ENCODE data around the gene KDM1A. TPM values are rescaled to one million over a fixed set of nuclear protein-coding genes. Genes with fewer than 3 reads are reported as not detected.

The KDM1A gene
- total and polyA plus RNA-seq, 9 of the 15 experiments (the other 6 are each of a cell fraction or from before 2014, with no cell fraction given): 59.2 to 181 (median 168) TPM

DNA sequence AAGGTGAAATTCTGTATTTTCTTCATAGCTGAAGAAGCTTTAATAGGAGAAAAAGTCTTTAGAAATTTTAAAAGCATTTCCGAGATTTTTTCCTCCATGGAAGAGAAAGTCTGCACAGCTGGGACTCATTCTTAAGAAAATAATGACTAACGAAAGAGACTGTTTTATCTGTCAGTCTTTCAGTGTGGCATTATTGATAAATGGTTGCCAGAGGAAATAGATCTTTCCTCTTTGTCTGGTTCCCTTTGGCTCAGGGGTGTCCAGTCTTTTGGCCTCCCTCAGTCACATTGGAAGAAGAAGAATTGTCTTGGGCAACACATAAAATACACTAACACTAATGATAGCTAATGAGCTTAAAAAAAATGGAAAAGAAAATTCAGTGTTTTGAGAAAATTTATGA lies 49.9 kb downstream of the KDM1A start (continued):
- TF ChIP-seq, protein P1, sequence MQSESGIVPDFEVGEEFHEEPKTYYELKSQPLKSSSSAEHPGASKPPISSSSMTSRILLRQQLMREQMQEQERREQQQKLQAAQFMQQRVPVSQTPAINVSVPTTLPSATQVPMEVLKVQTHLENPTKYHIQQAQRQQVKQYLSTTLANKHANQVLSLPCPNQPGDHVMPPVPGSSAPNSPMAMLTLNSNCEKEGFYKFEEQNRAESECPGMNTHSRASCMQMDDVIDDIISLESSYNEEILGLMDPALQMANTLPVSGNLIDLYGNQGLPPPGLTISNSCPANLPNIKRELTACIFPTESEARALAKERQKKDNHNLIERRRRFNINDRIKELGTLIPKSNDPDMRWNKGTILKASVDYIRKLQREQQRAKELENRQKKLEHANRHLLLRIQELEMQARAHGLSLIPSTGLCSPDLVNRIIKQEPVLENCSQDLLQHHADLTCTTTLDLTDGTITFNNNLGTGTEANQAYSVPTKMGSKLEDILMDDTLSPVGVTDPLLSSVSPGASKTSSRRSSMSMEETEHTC (IDR thresholded peaks at IDR 0.05): no peak
- TF ChIP-seq, protein P2, sequence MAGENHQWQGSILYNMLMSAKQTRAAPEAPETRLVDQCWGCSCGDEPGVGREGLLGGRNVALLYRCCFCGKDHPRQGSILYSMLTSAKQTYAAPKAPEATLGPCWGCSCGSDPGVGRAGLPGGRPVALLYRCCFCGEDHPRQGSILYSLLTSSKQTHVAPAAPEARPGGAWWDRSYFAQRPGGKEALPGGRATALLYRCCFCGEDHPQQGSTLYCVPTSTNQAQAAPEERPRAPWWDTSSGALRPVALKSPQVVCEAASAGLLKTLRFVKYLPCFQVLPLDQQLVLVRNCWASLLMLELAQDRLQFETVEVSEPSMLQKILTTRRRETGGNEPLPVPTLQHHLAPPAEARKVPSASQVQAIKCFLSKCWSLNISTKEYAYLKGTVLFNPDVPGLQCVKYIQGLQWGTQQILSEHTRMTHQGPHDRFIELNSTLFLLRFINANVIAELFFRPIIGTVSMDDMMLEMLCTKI (IDR thresholded peaks at IDR 0.05; ENCODE audit: partially characterized antibody): no peak
- TF ChIP-seq RBM22 (IDR thresholded peaks at IDR 0.05; ENCODE audit: low read depth, low read length, poor library complexity, severe bottlenecking) (no peak), GTF2F1 (IDR thresholded peaks at IDR 0.05; ENCODE audit: low read depth, low read length) (no peak)

DNA sequence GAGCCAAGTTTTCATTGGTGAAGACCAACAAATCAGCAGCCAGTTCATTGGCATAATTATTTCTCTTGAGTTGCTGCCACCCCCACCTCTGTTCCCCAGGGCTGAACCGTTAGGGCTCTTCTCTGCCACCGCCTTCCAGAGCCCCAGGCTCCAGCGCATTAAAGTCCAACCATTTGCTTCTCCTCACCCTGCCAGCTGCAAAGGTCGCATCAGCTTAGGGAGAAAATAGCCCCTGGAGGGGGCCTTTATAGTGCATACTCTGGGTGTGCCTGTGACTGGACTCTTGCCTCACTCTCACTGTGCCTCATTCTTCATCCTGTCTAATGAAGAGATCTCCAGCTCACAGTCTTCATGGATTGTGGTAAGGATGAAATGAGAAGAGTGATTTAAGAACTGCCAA lies 50.4 kb downstream of the KDM1A start:
- no peak overlapping the region for H2AFZ ChIP-seq (ENCODE audit: low read depth, low read length)
- ChIA-PET CTCF (ENCODE audit: low intra/inter-chr PET ratio) (no interaction called here), POLR2A (interaction anchor here (0.8 to 1.7 kb wide), 4 partner anchors 9 to 38 kb away, joined by 3 to 8 read pairs (median 4); no protein-coding TSS in a partner anchor)
- no peaks in the 10 kb centered on the region; the same call in 2 of the 3 replicates for H3K79me2 ChIP-seq (ENCODE audit: control insufficient read depth, insufficient read depth, low read length)
- H3K9ac ChIP-seq (ENCODE audit: insufficient read depth in 1 of 2, low read depth in 2 of 2, low read length in 2 of 2): no peak overlapping the region
- in situ Hi-C loops (cut with MboI) (no loop called here), intact Hi-C loops (cut with micrococcal nuclease) (no loop called here)
- no peaks in the 10 kb centered on the region for H3K9me3 ChIP-seq (replicated peaks; ENCODE audit: control insufficient read depth, insufficient read depth, low read depth, low read length)
- no TSS peak for BruUV-seq (replicated peaks)
- FAIRE-seq (no peak), DNase-seq (ENCODE audit: extremely low read depth in 1 of 4, low spot score in 3 of 4) (no peak), ATAC-seq (no peak)
- 99% methylated on average over 4 of the region's 4 CpGs for WGBS (ENCODE audit: insufficient coverage, low coverage, missing lambda C conversion rate)
- no peaks in the 10 kb centered on the region for H4K20me1 ChIP-seq (replicated peaks; ENCODE audit: control insufficient read depth, insufficient read depth, low read length)
- H3K36me3 ChIP-seq (ENCODE audit: control insufficient read depth, insufficient read depth, low read length): peaks cover 94% of the 10 kb centered on the region
- no peaks in the 10 kb centered on the region for H3K9me1 ChIP-seq (ENCODE audit: control insufficient read depth, insufficient read depth, low read length)
- no peaks in the 10 kb centered on the region for H3K27me3 ChIP-seq (ENCODE audit: control insufficient read depth in 2 of 2, insufficient read depth in 2 of 2, low read length in 2 of 2)
- no peak overlapping the region for H3K27ac ChIP-seq (ENCODE audit: extremely low read depth, low read depth, low read length)
- no peaks in the 10 kb centered on the region for H3K4me1 ChIP-seq (replicated peaks in 1 of 2; ENCODE audit: control insufficient read depth in 2 of 2, insufficient read depth in 2 of 2, low read length in 2 of 2)
- H3K4me2 ChIP-seq (ENCODE audit: insufficient read depth, low read length): no peak overlapping the region
- no peak overlapping the region for H3K4me3 ChIP-seq
- TF ChIP-seq BDP1 (IDR thresholded peaks at IDR 0.05; ENCODE audit: insufficient read depth, insufficient read length): no peak
- TF ChIP-seq MYNN (IDR thresholded peaks at IDR 0.05): no peak
- TF ChIP-seq MYNN (CRISPR knock-in tag; IDR thresholded peaks at IDR 0.05): no peak
- TF ChIP-seq E2F3 (CRISPR knock-in tag; IDR thresholded peaks at IDR 0.05): no peak
- TF ChIP-seq ZKSCAN8 (CRISPR knock-in tag; IDR thresholded peaks at IDR 0.05): no peak
- no peak for TF ChIP-seq ZNF41 (CRISPR knock-in tag; conservative IDR thresholded peaks at IDR 0.05)
- TF ChIP-seq ZNF696 (CRISPR knock-in tag; conservative IDR thresholded peaks at IDR 0.05): no peak
- no peak for TF ChIP-seq TAF7 (tag; IDR thresholded peaks at IDR 0.05)
- no peak for TF ChIP-seq ZNF184 (CRISPR knock-in tag; IDR thresholded peaks at IDR 0.05)
- TF ChIP-seq, protein P3, sequence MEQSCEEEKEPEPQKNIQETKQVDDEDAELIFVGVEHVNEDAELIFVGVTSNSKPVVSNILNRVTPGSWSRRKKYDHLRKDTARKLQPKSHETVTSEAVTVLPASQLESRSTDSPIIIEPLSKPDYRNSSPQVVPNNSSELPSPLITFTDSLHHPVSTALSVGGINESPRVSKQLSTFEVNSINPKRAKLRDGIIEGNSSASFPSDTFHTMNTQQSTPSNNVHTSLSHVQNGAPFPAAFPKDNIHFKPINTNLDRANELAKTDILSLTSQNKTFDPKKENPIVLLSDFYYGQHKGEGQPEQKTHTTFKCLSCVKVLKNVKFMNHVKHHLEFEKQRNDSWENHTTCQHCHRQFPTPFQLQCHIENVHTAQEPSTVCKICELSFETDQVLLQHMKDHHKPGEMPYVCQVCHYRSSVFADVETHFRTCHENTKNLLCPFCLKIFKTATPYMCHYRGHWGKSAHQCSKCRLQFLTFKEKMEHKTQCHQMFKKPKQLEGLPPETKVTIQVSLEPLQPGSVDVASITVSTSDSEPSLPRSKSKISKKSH (CRISPR knock-in tag; IDR thresholded peaks at IDR 0.05): no peak
- no peak for TF ChIP-seq RB1 (IDR thresholded peaks at IDR 0.05; ENCODE audit: low read depth)
- TF ChIP-seq OTX1 (CRISPR knock-in tag; IDR thresholded peaks at IDR 0.05): no peak
- TF ChIP-seq, protein P4, sequence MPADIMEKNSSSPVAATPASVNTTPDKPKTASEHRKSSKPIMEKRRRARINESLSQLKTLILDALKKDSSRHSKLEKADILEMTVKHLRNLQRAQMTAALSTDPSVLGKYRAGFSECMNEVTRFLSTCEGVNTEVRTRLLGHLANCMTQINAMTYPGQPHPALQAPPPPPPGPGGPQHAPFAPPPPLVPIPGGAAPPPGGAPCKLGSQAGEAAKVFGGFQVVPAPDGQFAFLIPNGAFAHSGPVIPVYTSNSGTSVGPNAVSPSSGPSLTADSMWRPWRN (IDR thresholded peaks at IDR 0.05; ENCODE audit: low read depth): no peak
- no peak for TF ChIP-seq KLF16 (IDR thresholded peaks at IDR 0.05)
- TF ChIP-seq ZNF408 (CRISPR knock-in tag; IDR thresholded peaks at IDR 0.05; ENCODE audit: low read depth): no peak

Measured in K562 (cell line).